Activated CD4-positive, alpha-beta T cell treated with anti-CD3 and anti-CD28 coated beads, Interleukin-2, Interleukin-6, amounts not matched to agents 100 ng/mL and 50 ng/mL, durations not matched to agents 16 hours and 8 hours (primary cell): ENCODE measurements around the gene CMKLR1.

Experiments
- DNase-seq: peaks from one replicate; pipeline ENCODE4 v3.0.0-alpha.2; 2020

CMKLR1 gene

GRCh38 chr12:108257610-108258106, 81.5 kb downstream of the CMKLR1 start:
- no peak for DNase-seq

GRCh38 chr12:108257004-108257403, 82.1 kb downstream of the CMKLR1 start:
- no peak for DNase-seq

GRCh38 chr12:108255252-108255602, 83.9 kb downstream of the CMKLR1 start:
- no peak for DNase-seq

- DNase-seq: no peak
Observed at GRCh38 chr12:108254517-108255251, 84.4 kb downstream of the CMKLR1 start.

- DNase-seq: no peak
Observed at GRCh38 chr12:108254030-108254429, 85.1 kb downstream of the CMKLR1 start.

GRCh38 chr12:108253540-108253939, 85.6 kb downstream of the CMKLR1 start:
- DNase-seq: no peak

- DNase-seq: no peak
Observed at GRCh38 chr12:108252523-108252922, 86.6 kb downstream of the CMKLR1 start.

GRCh38 chr12:108248011-108248410, 91.1 kb downstream of the CMKLR1 start:
- DNase-seq: no peak

- no peak for DNase-seq
Observed at GRCh38 chr12:108247130-108247529, 92.0 kb downstream of the CMKLR1 start.

- DNase-seq: no peak
Observed at GRCh38 chr12:108241986-108242703, 97.0 kb downstream of the CMKLR1 start.

GRCh38 chr12:108240928-108241327, 98.2 kb downstream of the CMKLR1 start:
- DNase-seq: no peak

GRCh38 chr12:108240027-108240785, 98.9 kb downstream of the CMKLR1 start:
- no peak for DNase-seq

- DNase-seq: no peak
Observed at GRCh38 chr12:108239378-108239777, 99.7 kb downstream of the CMKLR1 start.

GRCh38 chr12:108238474-108238873, 100.6 kb downstream of the CMKLR1 start:
- DNase-seq: no peak
